ENCODE measurements around the gene PTPRN2. TPM values are rescaled to one million over a fixed set of nuclear protein-coding genes. Genes with fewer than 3 reads are reported as not detected.

Gene PTPRN2
- total RNA-seq, 1 experiment from 2014 or later = 1.1 TPM

DNA sequence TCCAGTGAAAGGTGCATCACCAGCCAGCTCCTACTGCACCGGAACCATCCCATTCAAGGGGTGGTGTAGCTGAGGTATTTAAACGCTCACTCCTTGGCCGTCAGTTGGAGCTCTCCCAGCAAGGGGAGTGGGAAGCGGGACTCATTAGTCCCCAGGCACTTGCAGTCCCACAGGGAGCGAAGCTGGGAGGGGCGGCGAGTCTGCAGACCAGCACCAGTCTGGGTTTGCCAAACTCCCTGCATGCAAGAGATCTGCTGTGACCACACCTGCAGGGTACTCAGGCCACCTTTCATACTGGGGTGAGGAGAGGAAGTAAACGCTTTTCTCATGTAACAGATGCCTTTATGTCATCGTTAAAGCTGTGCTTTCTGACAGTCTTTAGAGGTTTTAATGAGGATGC, 187.9 kb downstream of the PTPRN2 start:
- H3K27me3 ChIP-seq (ENCODE audit: control insufficient read depth, insufficient read depth, low read length) = no peaks in the 10 kb centered on the region
- POLR2A ChIA-PET = no interaction called here
- no peak for ATAC-seq
- TF ChIP-seq TCF7L2 (IDR thresholded peaks at IDR 0.05; ENCODE audit: low read depth, low read length) (no peak), SIN3A (IDR thresholded peaks at IDR 0.05; ENCODE audit: borderline replicate concordance, insufficient read depth, low read depth, low read length) (no peak), POLR2AphosphoS5 (IDR thresholded peaks at IDR 0.05; ENCODE audit: low read depth, low read length) (no peak)
- TF ChIP-seq, protein P1, sequence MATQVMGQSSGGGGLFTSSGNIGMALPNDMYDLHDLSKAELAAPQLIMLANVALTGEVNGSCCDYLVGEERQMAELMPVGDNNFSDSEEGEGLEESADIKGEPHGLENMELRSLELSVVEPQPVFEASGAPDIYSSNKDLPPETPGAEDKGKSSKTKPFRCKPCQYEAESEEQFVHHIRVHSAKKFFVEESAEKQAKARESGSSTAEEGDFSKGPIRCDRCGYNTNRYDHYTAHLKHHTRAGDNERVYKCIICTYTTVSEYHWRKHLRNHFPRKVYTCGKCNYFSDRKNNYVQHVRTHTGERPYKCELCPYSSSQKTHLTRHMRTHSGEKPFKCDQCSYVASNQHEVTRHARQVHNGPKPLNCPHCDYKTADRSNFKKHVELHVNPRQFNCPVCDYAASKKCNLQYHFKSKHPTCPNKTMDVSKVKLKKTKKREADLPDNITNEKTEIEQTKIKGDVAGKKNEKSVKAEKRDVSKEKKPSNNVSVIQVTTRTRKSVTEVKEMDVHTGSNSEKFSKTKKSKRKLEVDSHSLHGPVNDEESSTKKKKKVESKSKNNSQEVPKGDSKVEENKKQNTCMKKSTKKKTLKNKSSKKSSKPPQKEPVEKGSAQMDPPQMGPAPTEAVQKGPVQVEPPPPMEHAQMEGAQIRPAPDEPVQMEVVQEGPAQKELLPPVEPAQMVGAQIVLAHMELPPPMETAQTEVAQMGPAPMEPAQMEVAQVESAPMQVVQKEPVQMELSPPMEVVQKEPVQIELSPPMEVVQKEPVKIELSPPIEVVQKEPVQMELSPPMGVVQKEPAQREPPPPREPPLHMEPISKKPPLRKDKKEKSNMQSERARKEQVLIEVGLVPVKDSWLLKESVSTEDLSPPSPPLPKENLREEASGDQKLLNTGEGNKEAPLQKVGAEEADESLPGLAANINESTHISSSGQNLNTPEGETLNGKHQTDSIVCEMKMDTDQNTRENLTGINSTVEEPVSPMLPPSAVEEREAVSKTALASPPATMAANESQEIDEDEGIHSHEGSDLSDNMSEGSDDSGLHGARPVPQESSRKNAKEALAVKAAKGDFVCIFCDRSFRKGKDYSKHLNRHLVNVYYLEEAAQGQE (IDR thresholded peaks at IDR 0.05; ENCODE audit: insufficient read depth in 1 of 2, low read depth in 2 of 2, low read length in 1 of 2) = no peak
- TF ChIP-seq, protein P2, sequence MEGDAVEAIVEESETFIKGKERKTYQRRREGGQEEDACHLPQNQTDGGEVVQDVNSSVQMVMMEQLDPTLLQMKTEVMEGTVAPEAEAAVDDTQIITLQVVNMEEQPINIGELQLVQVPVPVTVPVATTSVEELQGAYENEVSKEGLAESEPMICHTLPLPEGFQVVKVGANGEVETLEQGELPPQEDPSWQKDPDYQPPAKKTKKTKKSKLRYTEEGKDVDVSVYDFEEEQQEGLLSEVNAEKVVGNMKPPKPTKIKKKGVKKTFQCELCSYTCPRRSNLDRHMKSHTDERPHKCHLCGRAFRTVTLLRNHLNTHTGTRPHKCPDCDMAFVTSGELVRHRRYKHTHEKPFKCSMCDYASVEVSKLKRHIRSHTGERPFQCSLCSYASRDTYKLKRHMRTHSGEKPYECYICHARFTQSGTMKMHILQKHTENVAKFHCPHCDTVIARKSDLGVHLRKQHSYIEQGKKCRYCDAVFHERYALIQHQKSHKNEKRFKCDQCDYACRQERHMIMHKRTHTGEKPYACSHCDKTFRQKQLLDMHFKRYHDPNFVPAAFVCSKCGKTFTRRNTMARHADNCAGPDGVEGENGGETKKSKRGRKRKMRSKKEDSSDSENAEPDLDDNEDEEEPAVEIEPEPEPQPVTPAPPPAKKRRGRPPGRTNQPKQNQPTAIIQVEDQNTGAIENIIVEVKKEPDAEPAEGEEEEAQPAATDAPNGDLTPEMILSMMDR (IDR thresholded peaks at IDR 0.05) = no peak
- no peak for DNase-seq (ENCODE audit: low read depth, low spot score)
- in situ Hi-C loops (cut with HindIII; ENCODE audit: low pct_unique_long_range_greater_than_20kb, low sequenced_read_pairs) (no loop called here), intact Hi-C loops (cut with micrococcal nuclease; ENCODE audit: unreplicated experiment) (no loop called here)
- H3K4me3 ChIP-seq (ENCODE audit: low read depth in 2 of 2, low read length in 2 of 2) = no peak overlapping the region
- CTCF ChIA-PET = no interaction called here
- H3K36me3 ChIP-seq (ENCODE audit: control insufficient read depth, insufficient read depth, low read length) = no peaks in the 10 kb centered on the region
- no TSS peak for BruUV-seq (replicated peaks)
- H3K9me3 ChIP-seq (ENCODE audit: control insufficient read depth, insufficient read depth, low read depth, low read length) = no peaks in the 10 kb centered on the region
- no peak overlapping the region for H3K27ac ChIP-seq (ENCODE audit: low read length)
- peaks cover 7% of the 10 kb centered on the region; the same call in 1 of the 2 replicates for H3K4me1 ChIP-seq (ENCODE audit: control insufficient read depth, insufficient read depth, low read length)

DNA sequence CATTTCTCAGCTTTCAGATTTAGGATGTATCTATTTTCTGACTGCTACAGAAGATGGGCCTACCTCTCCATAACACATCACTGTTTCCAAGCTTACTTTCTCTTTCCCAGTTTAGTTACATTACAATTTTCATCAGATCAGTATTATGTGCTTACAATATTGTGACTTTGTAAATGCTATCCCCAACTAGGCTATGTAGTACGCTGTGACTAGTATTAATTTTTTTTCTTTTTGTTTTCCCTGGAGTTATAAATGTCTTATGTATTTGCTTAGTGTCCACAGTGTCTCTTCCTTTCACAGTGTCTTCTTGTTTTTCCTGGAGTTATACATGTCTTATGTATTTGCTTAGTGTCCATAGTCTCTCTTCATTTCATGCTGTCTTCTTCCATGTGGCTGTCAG, 188.9 kb downstream of the PTPRN2 start:
- Histone ChIP-seq H3K4me3 (ENCODE audit: low read depth in 2 of 2, low read length in 2 of 2) (no peak overlapping the region), H3K36me3 (ENCODE audit: control insufficient read depth, insufficient read depth, low read length) (no peaks in the 10 kb centered on the region), H3K27me3 (ENCODE audit: control insufficient read depth, insufficient read depth, low read length) (no peaks in the 10 kb centered on the region), H3K27ac (ENCODE audit: low read length) (no peak overlapping the region), H3K4me1 (ENCODE audit: control insufficient read depth, insufficient read depth, low read length) (peaks cover 7% of the 10 kb centered on the region; the same call in 1 of the 2 replicates), H3K9me3 (ENCODE audit: control insufficient read depth, insufficient read depth, low read depth, low read length) (no peaks in the 10 kb centered on the region)
- ATAC-seq (no peak), DNase-seq (ENCODE audit: low read depth, low spot score) (no peak)
- POLR2A ChIA-PET = no interaction called here
- CTCF ChIA-PET = no interaction called here
- TF ChIP-seq, protein P1 (IDR thresholded peaks at IDR 0.05; ENCODE audit: insufficient read depth in 1 of 2, low read depth in 2 of 2, low read length in 1 of 2) = no peak
- TF ChIP-seq POLR2AphosphoS5 (IDR thresholded peaks at IDR 0.05; ENCODE audit: low read depth, low read length) (no peak), TCF7L2 (IDR thresholded peaks at IDR 0.05; ENCODE audit: low read depth, low read length) (no peak), SIN3A (IDR thresholded peaks at IDR 0.05; ENCODE audit: borderline replicate concordance, insufficient read depth, low read depth, low read length) (no peak)
- TF ChIP-seq, protein P2 (IDR thresholded peaks at IDR 0.05) = no peak
- in situ Hi-C loops (cut with HindIII; ENCODE audit: low pct_unique_long_range_greater_than_20kb, low sequenced_read_pairs) = no loop called here
- no TSS peak for BruUV-seq (replicated peaks)
- intact Hi-C loops (cut with micrococcal nuclease; ENCODE audit: unreplicated experiment) = no loop called here
